GM13977 (cell line): ENCODE measurements around the gene UQCC2.

Experiments used
- DNase-seq: peaks from one replicate; pipeline ENCODE4 v3.0.0; 2012; ENCODE audit warnings: low spot score
- in situ Hi-C: fragments of 300-500 bp; cut with MboI; formaldehyde crosslinking; loops from one replicate; pipeline ENCODE4 v1.12.0; 2022; ENCODE audit warnings: low sequenced_read_pairs, low pct_unique_long_range_greater_than_20kb, mixed read lengths, inconsistent platforms; ENCODE audit not compliant: unreplicated experiment
- TF ChIP-seq, protein P1 (sequence below): IDR thresholded peaks from 2 replicates; pipeline ENCODE4 v1.5.1; 2012; ENCODE audit warnings: mild to moderate bottlenecking, control low read depth; ENCODE audit not compliant: insufficient read depth; ENCODE audit errors: extremely low read depth, missing control alignments

The UQCC2 gene

DNA sequence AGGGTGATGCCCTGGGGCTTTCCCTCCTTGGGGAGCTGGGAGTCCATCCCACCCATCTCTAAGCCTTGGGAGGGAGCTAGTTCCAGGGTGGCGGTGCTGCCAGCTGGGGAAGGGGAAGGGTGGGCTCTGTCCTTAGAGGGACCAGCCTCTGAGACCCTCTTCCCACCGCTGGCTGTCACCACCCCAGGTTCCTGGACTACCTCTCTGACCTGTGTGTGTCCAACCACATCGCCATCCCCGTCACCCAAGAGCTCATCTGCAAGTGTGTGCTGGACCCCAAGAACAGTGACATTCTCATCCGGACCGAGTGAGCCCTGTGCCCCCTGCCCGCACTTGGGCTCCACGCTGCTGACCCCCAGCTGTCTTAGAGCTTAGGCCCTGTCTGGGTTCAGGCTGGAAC, 43.2 kb downstream of the UQCC2 start:
- in situ Hi-C loops: no loop called here
- no peak for DNase-seq
- TF ChIP-seq, protein P1, sequence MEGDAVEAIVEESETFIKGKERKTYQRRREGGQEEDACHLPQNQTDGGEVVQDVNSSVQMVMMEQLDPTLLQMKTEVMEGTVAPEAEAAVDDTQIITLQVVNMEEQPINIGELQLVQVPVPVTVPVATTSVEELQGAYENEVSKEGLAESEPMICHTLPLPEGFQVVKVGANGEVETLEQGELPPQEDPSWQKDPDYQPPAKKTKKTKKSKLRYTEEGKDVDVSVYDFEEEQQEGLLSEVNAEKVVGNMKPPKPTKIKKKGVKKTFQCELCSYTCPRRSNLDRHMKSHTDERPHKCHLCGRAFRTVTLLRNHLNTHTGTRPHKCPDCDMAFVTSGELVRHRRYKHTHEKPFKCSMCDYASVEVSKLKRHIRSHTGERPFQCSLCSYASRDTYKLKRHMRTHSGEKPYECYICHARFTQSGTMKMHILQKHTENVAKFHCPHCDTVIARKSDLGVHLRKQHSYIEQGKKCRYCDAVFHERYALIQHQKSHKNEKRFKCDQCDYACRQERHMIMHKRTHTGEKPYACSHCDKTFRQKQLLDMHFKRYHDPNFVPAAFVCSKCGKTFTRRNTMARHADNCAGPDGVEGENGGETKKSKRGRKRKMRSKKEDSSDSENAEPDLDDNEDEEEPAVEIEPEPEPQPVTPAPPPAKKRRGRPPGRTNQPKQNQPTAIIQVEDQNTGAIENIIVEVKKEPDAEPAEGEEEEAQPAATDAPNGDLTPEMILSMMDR: no peak

DNA sequence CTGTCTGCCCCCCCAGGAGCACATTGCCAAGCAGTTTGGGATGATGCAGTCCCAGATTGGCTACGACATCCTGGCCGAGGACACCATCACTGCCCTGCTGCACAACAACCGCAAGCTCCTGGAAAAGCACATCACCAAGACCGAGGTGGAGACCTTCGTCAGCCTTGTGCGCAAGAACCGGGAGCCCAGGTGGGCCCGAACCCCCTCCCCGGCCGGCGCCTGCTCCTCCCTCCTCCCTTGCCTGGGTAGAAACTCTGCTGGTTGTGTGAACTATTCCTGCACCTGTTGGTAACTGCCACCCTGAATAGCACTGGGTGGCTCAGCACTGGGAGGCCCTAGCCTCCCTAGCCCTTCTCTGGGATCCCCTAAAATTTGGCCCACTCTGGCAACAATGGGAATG, 43.7 kb downstream of the UQCC2 start:
- TF ChIP-seq, protein P1: no peak
- DNase-seq: no peak
- in situ Hi-C loops: no loop called here

DNA sequence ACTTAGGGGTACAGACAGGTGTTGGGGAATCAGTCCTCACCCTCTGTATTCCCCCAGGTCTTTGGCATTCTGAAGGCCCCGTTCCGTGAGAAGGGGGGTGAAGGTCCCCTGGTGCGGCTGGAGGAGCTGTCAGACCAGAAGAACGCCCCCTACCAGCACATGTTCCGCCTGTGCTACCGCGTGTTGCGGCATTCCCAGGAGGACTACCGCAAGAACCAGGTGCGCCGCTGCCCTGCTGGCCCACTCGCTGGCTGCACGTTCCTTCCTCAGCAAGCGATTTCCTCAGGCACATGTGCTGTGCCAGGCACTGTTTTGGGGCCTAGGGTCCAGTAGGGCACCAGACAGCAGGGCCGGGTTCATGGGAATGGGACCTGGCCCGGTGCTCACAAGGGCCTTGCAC, 44.4 kb downstream of the UQCC2 start:
- in situ Hi-C loops: no loop called here
- TF ChIP-seq, protein P1: no peak
- DNase-seq: no peak

DNA sequence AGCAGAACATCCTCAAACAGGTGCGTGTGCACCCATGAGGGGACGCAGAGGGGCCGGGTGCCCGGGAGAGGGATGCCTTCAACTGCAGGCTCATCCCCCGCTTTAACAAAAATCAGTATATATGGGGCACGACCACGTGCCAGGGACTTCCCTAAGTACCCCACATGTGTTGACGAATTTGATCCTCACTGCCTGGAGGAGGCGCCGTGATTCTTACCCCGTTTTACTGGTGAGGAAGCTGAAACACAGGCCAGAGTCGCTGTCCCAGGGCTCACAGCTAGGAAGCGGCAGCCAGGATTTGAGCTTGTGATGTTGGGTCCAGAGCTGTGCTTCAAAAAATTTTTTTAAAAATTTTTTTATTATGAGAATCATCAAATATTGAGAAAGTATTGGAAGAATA, 45.5 kb downstream of the UQCC2 start:
- TF ChIP-seq, protein P1: no peak
- in situ Hi-C loops: no loop called here

DNA sequence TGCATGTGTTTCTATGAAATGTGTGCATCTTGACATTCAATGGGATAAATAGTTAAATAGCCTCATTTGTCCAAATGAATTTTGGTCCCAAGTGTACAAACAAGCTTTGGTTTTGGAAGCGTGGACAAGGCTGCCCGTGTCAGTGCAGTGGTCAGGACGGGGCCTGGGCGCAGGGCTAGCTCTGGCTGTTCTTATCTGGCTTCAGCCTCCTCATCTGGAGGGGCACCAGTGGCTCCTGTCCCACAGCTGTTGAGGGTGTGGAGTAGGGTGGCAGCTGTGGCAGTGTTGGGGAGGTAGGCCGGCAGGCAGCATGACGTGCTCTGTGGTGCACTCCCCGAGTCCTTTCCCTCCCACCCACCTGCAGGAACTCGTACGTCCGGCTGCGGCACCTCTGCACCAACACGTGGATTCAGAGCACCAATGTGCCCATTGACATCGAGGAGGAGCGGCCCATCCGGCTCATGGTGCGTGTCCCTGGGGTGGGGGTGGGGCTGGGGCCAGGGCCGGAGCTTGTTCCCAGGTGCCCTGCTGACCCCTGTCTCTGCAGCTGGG, 46.9 kb downstream of the UQCC2 start:
- DNase-seq: no peak
- in situ Hi-C loops: no loop called here
- TF ChIP-seq, protein P1: no peak

More for the DNA sequence above, 45.5 kb downstream of the UQCC2 start:
- no peak for DNase-seq

DNA sequence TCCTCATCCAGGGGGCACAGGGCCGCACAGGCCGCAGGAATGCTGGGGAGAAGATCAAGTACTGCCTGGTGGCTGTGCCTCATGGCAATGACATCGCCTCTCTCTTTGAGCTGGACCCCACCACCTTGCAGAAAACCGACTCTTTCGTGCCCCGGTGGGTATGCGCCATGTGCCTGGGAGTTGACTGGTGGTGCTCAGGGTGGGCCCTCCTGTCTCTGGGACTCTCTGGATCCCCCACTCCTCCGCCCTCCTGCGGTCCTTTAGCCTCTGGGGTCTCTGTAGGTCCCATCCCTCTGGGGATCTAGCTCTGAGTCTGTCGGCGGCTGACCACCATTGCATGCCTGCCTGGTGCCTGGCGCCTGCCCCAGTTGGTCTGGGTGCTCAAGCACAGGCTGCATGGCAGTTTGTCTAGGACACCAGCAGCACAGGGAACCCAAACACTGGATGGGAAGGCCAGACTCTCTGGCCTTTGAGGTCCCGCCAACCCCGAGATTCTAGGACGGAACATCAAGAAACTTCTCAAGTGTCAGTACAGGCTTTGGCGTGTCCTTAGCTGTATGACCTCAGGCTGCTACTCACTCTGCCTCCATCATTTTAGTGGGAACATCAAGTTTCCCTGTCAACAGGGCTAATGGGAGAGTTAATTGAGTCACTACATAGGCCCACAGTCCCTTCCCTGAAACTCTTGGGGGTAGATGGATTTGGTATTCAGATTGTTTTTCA, 47.6 kb downstream of the UQCC2 start:
- in situ Hi-C loops: no loop called here
- TF ChIP-seq, protein P1: no peak
- no peak for DNase-seq

DNA sequence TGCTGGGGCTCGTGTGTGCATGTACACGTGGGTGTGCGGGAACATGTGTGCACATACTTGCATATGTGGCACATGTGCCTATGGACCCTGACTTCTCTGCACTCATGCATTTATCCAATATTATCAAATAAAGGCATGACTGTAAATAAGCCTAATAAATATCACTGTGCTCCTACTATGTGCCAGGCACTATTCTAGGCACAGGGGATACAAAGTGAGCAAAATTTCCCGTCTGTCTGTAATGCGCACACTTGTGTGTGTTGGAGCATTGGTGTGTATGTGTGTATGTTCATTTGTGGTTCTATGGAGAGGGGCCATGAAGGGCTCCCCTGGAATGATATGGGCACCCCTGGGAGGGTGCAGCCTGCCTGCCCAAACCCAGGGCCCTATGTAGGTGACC, 48.5 kb downstream of the UQCC2 start:
- in situ Hi-C loops: no loop called here
- DNase-seq: no peak
- TF ChIP-seq, protein P1: no peak
